KMS-11 (cell line): ENCODE data around the gene CDC42BPA.

ENCODE experiments used
- H2AFZ ChIP-seq: fragments of 200-600 bp; sonication (generic); 2 replicates; pipeline ENCODE4 v1.6.1; 2016; ENCODE audit warnings: antibody characterized with exemption, mixed run types, low read depth
- H3K27ac ChIP-seq: fragments of 200-600 bp; sonication (generic); 2 replicates; pipeline ENCODE4 v1.6.1; 2016; ENCODE audit warnings: mild to moderate bottlenecking, mixed run types
- H3K27me3 ChIP-seq: fragments of 200-600 bp; sonication (generic); 2 replicates; pipeline ENCODE4 v1.6.1; 2017; ENCODE audit warnings: mild to moderate bottlenecking, low read depth, mixed run types, moderate library complexity; ENCODE audit not compliant: insufficient read depth
- H3K36me3 ChIP-seq: fragments of 200-600 bp; sonication (generic); 2 replicates; pipeline ENCODE4 v1.6.1; 2017; ENCODE audit warnings: mild to moderate bottlenecking, mixed run types; ENCODE audit not compliant: insufficient read depth
- H3K4me1 ChIP-seq: fragments of 200-600 bp; sonication (generic); 2 replicates; pipeline ENCODE4 v1.6.1; 2016; ENCODE audit warnings: mild to moderate bottlenecking, low read depth, mixed run types; ENCODE audit not compliant: poor library complexity, severe bottlenecking
- H3K4me2 ChIP-seq: fragments of 200-600 bp; sonication (generic); 2 replicates; pipeline ENCODE4 v1.7.0; 2016; ENCODE audit warnings: mild to moderate bottlenecking, mixed run types
- H3K4me3 ChIP-seq: fragments of 200-600 bp; sonication (generic); IDR thresholded peaks from 2 replicates; pipeline ENCODE4 v1.6.1; 2017; ENCODE audit warnings: low read depth, low read length, mixed read lengths; ENCODE audit not compliant: insufficient read depth
- H3K79me2 ChIP-seq: fragments of 200-600 bp; sonication (generic); 2 replicates; pipeline ENCODE4 v1.6.1; 2016; ENCODE audit warnings: low read depth, mixed run types; ENCODE audit not compliant: insufficient read depth
- H3K9ac ChIP-seq: fragments of 200-600 bp; sonication (generic); 2 replicates; pipeline ENCODE4 v1.6.1; 2016; ENCODE audit warnings: mild to moderate bottlenecking, mixed run types
- H4K20me1 ChIP-seq: fragments of 200-600 bp; sonication (generic); 2 replicates; pipeline ENCODE4 v1.6.1; 2016; ENCODE audit warnings: mild to moderate bottlenecking, mixed run types; ENCODE audit not compliant: insufficient read depth
- TF ChIP-seq, protein P1 (sequence below): fragments of 200-600 bp; sonication (generic); conservative IDR thresholded peaks from 2 replicates; pipeline ENCODE4 v1.6.1; 2017; ENCODE audit warnings: low read depth, mild to moderate bottlenecking, antibody characterized with exemption, low read length, moderate library complexity, mixed read lengths

CDC42BPA gene

DNA sequence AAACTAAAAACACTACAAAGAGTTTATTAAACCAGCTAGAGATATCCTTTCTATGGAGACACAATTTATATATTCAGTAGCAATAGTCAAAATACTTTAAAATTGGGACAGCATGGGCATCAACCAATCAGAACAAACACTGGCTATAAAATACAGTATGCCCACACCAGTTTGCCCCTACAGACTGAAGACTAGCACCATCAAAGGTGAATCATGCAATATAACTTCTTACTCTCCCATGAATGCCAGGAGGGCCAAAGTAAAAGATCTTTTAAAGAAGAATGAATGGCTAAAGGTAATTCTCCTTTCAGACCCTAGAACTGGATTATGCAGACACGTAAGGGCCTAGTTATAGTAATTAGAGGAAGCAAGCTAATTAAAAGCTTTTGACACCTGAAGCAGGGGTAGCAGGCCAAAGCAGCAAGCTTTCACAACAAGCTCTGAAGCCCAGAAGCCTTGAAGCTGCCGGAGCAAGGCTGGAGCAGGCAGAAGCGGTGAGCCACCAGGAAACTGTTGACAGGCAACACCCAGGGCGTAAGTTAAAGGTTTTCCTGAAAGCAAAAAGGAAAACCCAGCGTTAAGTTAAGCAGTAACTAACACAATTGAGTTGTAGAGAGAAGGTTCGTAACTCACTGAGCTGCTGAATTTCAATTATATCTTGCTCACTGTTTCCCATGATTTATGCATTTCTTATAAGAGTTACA lies 99.3 kb downstream of the CDC42BPA start:
- H3K9ac ChIP-seq, result no peak overlapping the region
- no peak overlapping the region for H3K4me2 ChIP-seq
- H3K27ac ChIP-seq, result no peak overlapping the region
- no peaks in the 10 kb centered on the region for H3K36me3 ChIP-seq
- no peaks in the 10 kb centered on the region for H3K27me3 ChIP-seq
- TF ChIP-seq, protein P1, sequence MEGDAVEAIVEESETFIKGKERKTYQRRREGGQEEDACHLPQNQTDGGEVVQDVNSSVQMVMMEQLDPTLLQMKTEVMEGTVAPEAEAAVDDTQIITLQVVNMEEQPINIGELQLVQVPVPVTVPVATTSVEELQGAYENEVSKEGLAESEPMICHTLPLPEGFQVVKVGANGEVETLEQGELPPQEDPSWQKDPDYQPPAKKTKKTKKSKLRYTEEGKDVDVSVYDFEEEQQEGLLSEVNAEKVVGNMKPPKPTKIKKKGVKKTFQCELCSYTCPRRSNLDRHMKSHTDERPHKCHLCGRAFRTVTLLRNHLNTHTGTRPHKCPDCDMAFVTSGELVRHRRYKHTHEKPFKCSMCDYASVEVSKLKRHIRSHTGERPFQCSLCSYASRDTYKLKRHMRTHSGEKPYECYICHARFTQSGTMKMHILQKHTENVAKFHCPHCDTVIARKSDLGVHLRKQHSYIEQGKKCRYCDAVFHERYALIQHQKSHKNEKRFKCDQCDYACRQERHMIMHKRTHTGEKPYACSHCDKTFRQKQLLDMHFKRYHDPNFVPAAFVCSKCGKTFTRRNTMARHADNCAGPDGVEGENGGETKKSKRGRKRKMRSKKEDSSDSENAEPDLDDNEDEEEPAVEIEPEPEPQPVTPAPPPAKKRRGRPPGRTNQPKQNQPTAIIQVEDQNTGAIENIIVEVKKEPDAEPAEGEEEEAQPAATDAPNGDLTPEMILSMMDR, result no peak
- H4K20me1 ChIP-seq, result no peaks in the 10 kb centered on the region
- no peak overlapping the region for H2AFZ ChIP-seq
- no peak overlapping the region for H3K4me3 ChIP-seq
- H3K4me1 ChIP-seq, result peaks cover 6% of the 10 kb centered on the region
- no peaks in the 10 kb centered on the region for H3K79me2 ChIP-seq

DNA sequence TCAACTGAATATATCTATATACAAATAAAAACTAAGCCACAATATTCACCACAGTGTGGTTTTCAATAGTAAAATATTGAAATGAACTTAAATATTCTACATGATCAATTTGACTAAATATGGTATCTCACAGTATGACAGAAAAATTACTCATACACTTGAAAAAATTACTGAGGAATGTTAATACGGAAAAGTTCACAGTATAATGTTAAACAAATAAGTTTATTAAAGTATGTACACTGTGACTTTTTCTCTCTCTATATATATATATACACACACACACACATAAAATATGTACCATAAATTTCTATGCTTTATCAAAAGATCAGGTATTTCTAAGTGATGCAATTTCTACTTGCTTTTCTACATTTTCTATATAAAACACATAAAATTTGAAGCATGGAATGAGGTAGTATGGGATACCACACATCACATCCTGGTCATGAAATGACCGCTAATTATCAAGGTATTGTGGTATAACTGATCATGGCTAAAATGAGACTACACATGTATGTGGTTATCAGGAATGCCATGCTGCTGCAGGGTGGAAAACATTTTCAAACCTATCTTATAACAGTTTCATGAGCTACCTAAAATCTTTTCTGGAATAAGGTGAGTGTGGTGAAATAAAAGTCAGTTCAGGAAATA lies 102.3 kb downstream of the CDC42BPA start:
- Histone ChIP-seq H3K27me3 (no peaks in the 10 kb centered on the region), H3K79me2 (no peaks in the 10 kb centered on the region), H3K9ac (no peak overlapping the region), H2AFZ (no peak overlapping the region), H3K36me3 (no peaks in the 10 kb centered on the region), H4K20me1 (0 out of 2 replicates have a peak, but pooled peaks cover 4% of the 10 kb centered on the region), H3K27ac (no peak overlapping the region), H3K4me2 (no peak overlapping the region), H3K4me3 (no peak overlapping the region), H3K4me1 (no peaks in the 10 kb centered on the region)
- TF ChIP-seq, protein P1, result no peak

DNA sequence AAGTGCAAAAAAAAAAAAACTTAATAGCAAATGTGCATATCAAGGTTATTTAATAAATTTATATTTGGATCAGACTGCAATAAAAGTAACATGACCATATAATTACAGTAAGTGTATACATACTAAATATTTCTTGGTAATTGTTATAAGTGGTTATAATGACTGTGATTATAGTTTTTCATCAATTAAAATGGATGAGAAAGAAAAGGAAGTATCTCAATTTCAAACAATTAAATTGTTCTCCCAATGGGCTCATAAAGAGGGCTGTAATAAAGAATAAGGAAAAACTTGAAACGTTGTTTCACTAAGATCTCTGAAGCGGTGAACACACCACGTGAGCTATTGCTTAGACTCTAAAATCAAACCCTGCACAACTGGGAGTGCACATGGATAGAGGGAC lies 104.1 kb downstream of the CDC42BPA start:
- Histone ChIP-seq H3K4me2 (no peak overlapping the region), H3K9ac (no peak overlapping the region), H3K36me3 (no peaks in the 10 kb centered on the region), H4K20me1 (0 out of 2 replicates have a peak, but pooled peaks cover 4% of the 10 kb centered on the region), H3K27me3 (no peaks in the 10 kb centered on the region), H3K79me2 (no peaks in the 10 kb centered on the region), H3K4me3 (no peak overlapping the region), H2AFZ (no peak overlapping the region), H3K27ac (no peak overlapping the region), H3K4me1 (no peaks in the 10 kb centered on the region)
- TF ChIP-seq, protein P1, result no peak

DNA sequence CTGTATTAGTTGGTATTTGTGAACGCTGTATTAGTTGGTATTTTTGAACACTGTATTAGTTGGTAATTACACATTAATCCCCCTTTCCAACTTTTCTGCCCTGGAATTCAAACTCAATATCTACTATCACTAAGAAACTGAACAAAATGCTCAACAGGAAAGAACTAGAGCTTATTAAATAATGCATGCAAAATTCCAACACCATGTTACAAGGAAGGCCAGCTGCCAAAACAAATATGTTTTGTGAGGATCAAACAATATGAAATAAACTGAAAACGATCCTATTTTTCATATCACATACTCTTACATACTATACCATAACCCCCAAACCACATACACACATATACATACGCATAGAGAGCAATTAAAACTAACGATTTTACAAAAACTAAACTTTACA lies 104.9 kb downstream of the CDC42BPA start:
- Histone ChIP-seq H2AFZ (no peak overlapping the region), H3K9ac (no peak overlapping the region), H3K4me2 (no peak overlapping the region), H3K27me3 (no peaks in the 10 kb centered on the region), H3K36me3 (no peaks in the 10 kb centered on the region), H3K4me1 (no peaks in the 10 kb centered on the region), H3K79me2 (no peaks in the 10 kb centered on the region), H3K4me3 (no peak overlapping the region), H4K20me1 (0 out of 2 replicates have a peak, but pooled peaks cover 4% of the 10 kb centered on the region), H3K27ac (no peak overlapping the region)
- TF ChIP-seq, protein P1, result no peak
